Liver (tissue), 9 donors: ENCODE measurements around the gene TMCC2. TPM values are rescaled to one million over a fixed set of nuclear protein-coding genes. Genes with fewer than 3 reads are reported as not detected.

Source experiments
- DNase-seq: peaks from one replicate; pipeline ENCODE4 v3.0.0-alpha.2; 2017; ENCODE audit warnings: low spot score
- H3K27ac ChIP-seq, 2 donors: one replicate each; pipeline ENCODE4 v1.7.0; 2013; ENCODE audit warnings: inconsistent platforms in 2 of 2, low read length in 2 of 2, control low read depth in 1 of 2, low read depth in 1 of 2, mild to moderate bottlenecking in 1 of 2
- H3K27me3 ChIP-seq, 4 donors: one replicate each; pipeline versions ENCODE4 v1.6.1 to v1.7.0; 2013; ENCODE audit warnings: low read length in 3 of 4, inconsistent platforms in 1 of 4, mild to moderate bottlenecking in 1 of 4, moderate library complexity in 1 of 4; ENCODE audit not compliant: control insufficient read depth in 4 of 4, insufficient read depth in 4 of 4
- H3K36me3 ChIP-seq, 4 donors: one replicate each; pipeline versions ENCODE4 v1.6.1 to v1.7.0; 2013; ENCODE audit warnings: low read length in 3 of 4, mild to moderate bottlenecking in 3 of 4, low read depth in 1 of 4, moderate library complexity in 1 of 4; ENCODE audit not compliant: control insufficient read depth in 4 of 4, insufficient read depth in 3 of 4
- H3K4me1 ChIP-seq, 4 donors: one replicate each; pipeline versions ENCODE4 v1.6.1 to v1.7.0; 2013; ENCODE audit warnings: low read length in 3 of 4, mild to moderate bottlenecking in 3 of 4, moderate library complexity in 1 of 4; ENCODE audit not compliant: control insufficient read depth in 4 of 4, insufficient read depth in 4 of 4
- H3K4me3 ChIP-seq, 3 donors: one replicate each; pipeline versions ENCODE4 v1.6.1 to v1.7.0; 2013; ENCODE audit warnings: low read length in 3 of 3, control low read depth in 1 of 3, low read depth in 1 of 3, mild to moderate bottlenecking in 1 of 3
- H3K9ac ChIP-seq, 2 donors: one replicate each; pipeline ENCODE4 v1.7.0; 2013; ENCODE audit warnings: low read length in 2 of 2, mild to moderate bottlenecking in 2 of 2, moderate library complexity in 2 of 2, control low read depth in 1 of 2, low read depth in 1 of 2
- H3K9me3 ChIP-seq, 4 donors: one replicate each; pipeline versions ENCODE4 v1.6.1 to v1.7.0; 2013; ENCODE audit warnings: low read length in 3 of 4; ENCODE audit not compliant: control insufficient read depth in 4 of 4
- ATF3 ChIP-seq: IDR thresholded peaks from 2 replicates; pipeline ENCODE4 v1.6.1; 2016; ENCODE audit warnings: antibody characterized with exemption
- FOXA1 ChIP-seq: IDR thresholded peaks from 2 replicates; pipeline ENCODE4 v1.6.1; 2016; ENCODE audit warnings: antibody characterized with exemption
- HNF4A ChIP-seq, 2 donors: conservative IDR thresholded peaks; 2 replicates each; pipeline ENCODE4 v1.6.1; 2016; ENCODE audit warnings: antibody characterized with exemption in 2 of 2, mild to moderate bottlenecking in 2 of 2
- HNF4G ChIP-seq: IDR thresholded peaks from 2 replicates; pipeline ENCODE4 v1.6.1; 2016; ENCODE audit warnings: antibody characterized with exemption
- JUND ChIP-seq, 2 donors: IDR thresholded peaks; 2 replicates each; pipeline ENCODE4 v1.6.1; 2016; ENCODE audit warnings: antibody characterized with exemption in 2 of 2
- NR2F2 ChIP-seq: IDR thresholded peaks from 2 replicates; pipeline ENCODE4 v1.6.1; 2016; ENCODE audit warnings: antibody characterized with exemption
- RAD21 ChIP-seq, 2 donors: IDR thresholded peaks; 2 replicates each; pipeline ENCODE4 v1.6.1; 2016; ENCODE audit warnings: antibody characterized with exemption in 2 of 2, mild to moderate bottlenecking in 2 of 2
- REST ChIP-seq: IDR thresholded peaks from 2 replicates; pipeline ENCODE4 v1.6.1; 2016; ENCODE audit warnings: antibody characterized with exemption, mild to moderate bottlenecking
- TAF1 ChIP-seq: conservative IDR thresholded peaks from 2 replicates; pipeline ENCODE4 v1.6.1; 2016; ENCODE audit warnings: antibody characterized with exemption, mild to moderate bottlenecking
- WGBS: extraction: QIAGEN DNeasy Blood & Tissue Kit; methylation state at CpG from one replicate; pipeline ENCODE4 v1.1.7; 2013; 5-methylcytosine and 5-hydroxymethylcytosine counted together
- polyA plus RNA-seq, 2 donors: library from polyadenylated mRNA; stranded (reverse) in 1 of 2; unstranded in 1 of 2; fragments of 200-250 nt in 1 of 2; fragments of >200 nt in 1 of 2; fragmentation: Nextera tagmentation in 1 of 2; extraction: Ambion mirVana in 1 of 2; gene quantifications; one replicate each; pipeline versions ENCODE4 v1.2.1 to v1.2.3, GENCODE V29; 2013 to 2015
- total RNA-seq, 2 donors: library from RNA; depleted of rRNA; stranded (reverse); fragments of >200 nt; gene quantifications; one replicate each; pipeline ENCODE4 v1.2.3, GENCODE V29; 2014
- TF ChIP-seq, protein P1 (sequence below): IDR thresholded peaks from 2 replicates; pipeline ENCODE4 v1.6.1; 2016; ENCODE audit warnings: antibody characterized with exemption
- donor health status: healthy.
- donor health status: healthy.
- donor health status: healthy.
- donor health status: healthy.
- donor health status: healthy.

TMCC2 gene
- total and polyA plus RNA-seq, 4 donors, result 0.06 to 452 (median 0.21) TPM

- 93% methylated on average over 8 of the region's 8 CpGs for WGBS
- no peak for DNase-seq
- Histone ChIP-seq H3K27ac (no peak overlapping the region), H3K36me3 (no peaks in the 10 kb centered on the region), H3K9ac (no peak overlapping the region), H3K9me3 (no peaks in the 10 kb centered on the region), H3K4me1 (peaks cover 4 to 19% (median 10%) of the 10 kb centered on the region in 4 donors), H3K27me3 (no peaks in the 10 kb centered on the region), H3K4me3 (no peak overlapping the region)
- no peak for TF ChIP-seq FOXA1
- no peak for TF ChIP-seq NR2F2
- TF ChIP-seq REST, result no peak
- TF ChIP-seq ATF3, result no peak
Measured at GRCh38 chr1:205192287-205192686, 35.5 kb upstream of the TMCC2 start.

GRCh38 chr1:205199090-205199930 is 28.4 kb upstream of the TMCC2 start:
- no peaks in the 10 kb centered on the region for H3K27me3 ChIP-seq
- DNase-seq, result no peak
- H3K4me3 ChIP-seq, result no peak overlapping the region
- no peak overlapping the region for H3K27ac ChIP-seq
- no peaks in the 10 kb centered on the region for H3K9me3 ChIP-seq
- no peaks in the 10 kb centered on the region for H3K36me3 ChIP-seq
- no peak overlapping the region for H3K9ac ChIP-seq
- no peaks in the 10 kb centered on the region for H3K4me1 ChIP-seq
- WGBS, result 86% methylated on average over 9 of the region's 9 CpGs
- no peak for TF ChIP-seq TAF1
- TF ChIP-seq JUND (IDR thresholded peaks at IDR 0.05), result no peak

GRCh38 chr1:205199931-205200299 is 27.8 kb upstream of the TMCC2 start:
- Histone ChIP-seq H3K27ac (no peak overlapping the region), H3K9me3 (no peaks in the 10 kb centered on the region), H3K27me3 (no peaks in the 10 kb centered on the region), H3K36me3 (no peaks in the 10 kb centered on the region), H3K4me3 (no peak overlapping the region), H3K4me1 (no peaks in the 10 kb centered on the region), H3K9ac (no peak overlapping the region)
- TF ChIP-seq HNF4A (conservative IDR thresholded peaks at IDR 0.05) (no peak), HNF4G (no peak), TAF1 (no peak), RAD21 (IDR thresholded peaks at IDR 0.05) (no peak)
- TF ChIP-seq, protein P1, sequence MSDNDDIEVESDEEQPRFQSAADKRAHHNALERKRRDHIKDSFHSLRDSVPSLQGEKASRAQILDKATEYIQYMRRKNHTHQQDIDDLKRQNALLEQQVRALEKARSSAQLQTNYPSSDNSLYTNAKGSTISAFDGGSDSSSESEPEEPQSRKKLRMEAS, result no peak
- DNase-seq, result no peak
- WGBS, result 95% methylated on average over 7 of the region's 7 CpGs
